ENCODE measurements around the gene SLC39A11.

- no peak for TF ChIP-seq CTCF (IDR thresholded peaks at IDR 0.05)
- TF ChIP-seq POLR2AphosphoS5 (IDR thresholded peaks at IDR 0.05; ENCODE audit: low read depth, low read length) = no peak
- TF ChIP-seq SIN3A (IDR thresholded peaks at IDR 0.05; ENCODE audit: borderline replicate concordance, insufficient read depth, low read depth, low read length) = no peak
- no peak for TF ChIP-seq REST (IDR thresholded peaks at IDR 0.05; ENCODE audit: insufficient read depth in 1 of 2, low read depth in 2 of 2, low read length in 1 of 2)
- no peak for TF ChIP-seq TCF7L2 (IDR thresholded peaks at IDR 0.05; ENCODE audit: low read depth, low read length)
Measured at GRCh38 chr17:72926171-72926570, 166.3 kb downstream of the SLC39A11 start.

Measured in Panc1 (cell line).